ENCODE results near the gene PPM1A. TPM values are rescaled to one million over a fixed set of nuclear protein-coding genes. Genes with fewer than 3 reads are reported as not detected.
"Not testable (repeated sequence)": the region's sequence is repeated elsewhere in the genome, so short reads cannot be mapped to it uniquely, and the experiment has no call there.

PPM1A gene
- total RNA-seq, 1 experiment from 2014 or later: 32.4 TPM

DNA sequence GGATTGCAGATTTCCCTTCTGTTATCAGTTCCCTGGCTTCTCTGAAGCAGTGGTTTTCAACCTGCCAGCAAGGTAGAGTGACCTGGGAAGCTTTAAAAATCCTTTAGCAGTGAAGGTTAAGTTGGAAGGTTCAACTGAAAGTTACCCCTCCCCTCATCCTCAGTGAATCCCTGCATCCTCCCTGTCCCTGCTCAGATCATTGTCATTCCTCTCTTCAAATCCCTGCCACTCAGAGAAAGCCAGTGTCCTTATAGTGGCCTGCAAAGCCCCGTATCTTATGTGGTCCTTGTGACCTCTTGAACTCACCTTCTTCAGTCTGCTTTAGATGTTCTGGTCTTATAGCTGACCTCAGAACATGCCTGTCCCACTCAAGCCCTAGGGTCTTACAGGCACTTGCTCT is 53.6 kb downstream of the PPM1A start:
- in situ Hi-C loops (cut with HindIII; ENCODE audit: low pct_unique_long_range_greater_than_20kb, low sequenced_read_pairs): no loop called here
- no peak for DNase-seq (ENCODE audit: low read depth)

DNA sequence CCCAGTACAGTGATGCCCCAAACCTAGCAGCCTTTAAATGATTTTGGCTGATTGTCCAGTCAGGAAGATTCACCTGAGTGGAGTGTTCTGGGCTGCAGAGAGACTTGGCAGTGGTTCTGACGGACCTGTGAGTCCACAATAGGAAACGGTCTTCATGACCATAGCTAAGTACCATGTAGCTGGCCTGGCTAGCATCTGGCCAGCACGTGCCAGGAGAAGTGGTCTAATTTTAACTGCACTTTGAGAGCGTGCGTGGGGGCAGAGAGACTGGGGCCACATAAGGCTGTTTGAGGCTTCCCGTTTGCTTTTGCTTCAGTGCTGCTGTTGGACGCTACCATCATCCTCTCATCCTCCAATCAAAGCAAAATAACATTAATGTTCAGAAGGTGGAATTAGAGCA is 54.7 kb downstream of the PPM1A start:
- in situ Hi-C loops (cut with HindIII; ENCODE audit: low pct_unique_long_range_greater_than_20kb, low sequenced_read_pairs): no loop called here
- no peak for DNase-seq (ENCODE audit: low read depth)

- in situ Hi-C loops (cut with HindIII; ENCODE audit: low pct_unique_long_range_greater_than_20kb, low sequenced_read_pairs): no loop called here
- DNase-seq (ENCODE audit: low read depth): no peak
These were observed 55.5 kb downstream of the PPM1A start for GRCh38 chr14:60304509-60304908.

DNA sequence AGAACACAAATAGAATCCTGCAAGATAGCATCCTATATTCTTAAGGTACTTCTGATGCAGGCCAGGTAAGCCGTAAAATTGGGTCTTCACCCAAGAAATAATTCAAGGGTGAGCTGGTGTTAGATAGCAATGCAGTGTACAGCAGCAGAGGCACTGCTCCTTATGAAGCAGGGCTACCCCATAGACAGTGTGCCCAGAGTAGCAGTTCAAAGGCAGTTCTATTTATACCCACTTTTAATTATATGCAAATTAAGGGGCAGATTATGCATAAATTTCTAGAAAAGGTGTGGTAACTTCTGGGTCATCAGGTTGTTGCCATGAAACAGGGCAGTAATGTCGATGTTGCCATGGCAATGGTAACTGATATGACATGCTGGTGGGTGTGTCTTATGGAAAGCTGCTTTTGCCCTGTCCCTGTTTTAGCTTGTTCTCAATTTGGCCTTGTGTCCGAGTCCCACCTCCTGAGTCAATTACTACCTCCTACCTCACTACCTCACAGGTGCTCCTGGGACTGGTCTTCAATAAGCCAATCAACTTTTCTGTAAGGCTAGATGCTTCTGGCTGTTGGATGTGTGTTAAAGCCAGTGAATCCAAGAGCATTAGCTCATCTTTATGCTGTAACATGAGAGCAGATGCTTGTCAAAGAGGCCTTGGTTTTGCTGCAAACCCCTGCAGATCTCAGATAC is 61.0 kb downstream of the PPM1A start:
- in situ Hi-C loops (cut with HindIII; ENCODE audit: low pct_unique_long_range_greater_than_20kb, low sequenced_read_pairs): no loop called here
- no peak for DNase-seq (ENCODE audit: low read depth)

DNA sequence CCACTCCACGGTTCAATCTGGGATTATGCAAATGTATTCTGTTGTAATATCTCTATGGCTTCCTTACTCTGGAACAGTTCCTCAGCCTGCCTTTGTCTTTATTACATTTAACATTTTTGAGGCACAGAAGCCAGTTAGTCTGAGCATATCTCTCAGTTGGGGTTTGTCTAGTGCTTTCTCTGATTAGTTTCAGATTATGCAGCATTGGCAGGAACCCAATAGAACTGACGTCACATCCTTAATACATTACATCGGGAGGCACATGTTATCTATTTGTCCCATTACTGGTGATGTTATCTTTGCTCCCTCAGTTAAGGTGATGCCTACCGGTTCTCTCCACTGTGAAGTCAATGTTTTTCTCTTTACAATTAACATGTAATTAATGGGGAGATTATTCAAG is 62.4 kb downstream of the PPM1A start:
- DNase-seq (ENCODE audit: low read depth): no peak

DNA sequence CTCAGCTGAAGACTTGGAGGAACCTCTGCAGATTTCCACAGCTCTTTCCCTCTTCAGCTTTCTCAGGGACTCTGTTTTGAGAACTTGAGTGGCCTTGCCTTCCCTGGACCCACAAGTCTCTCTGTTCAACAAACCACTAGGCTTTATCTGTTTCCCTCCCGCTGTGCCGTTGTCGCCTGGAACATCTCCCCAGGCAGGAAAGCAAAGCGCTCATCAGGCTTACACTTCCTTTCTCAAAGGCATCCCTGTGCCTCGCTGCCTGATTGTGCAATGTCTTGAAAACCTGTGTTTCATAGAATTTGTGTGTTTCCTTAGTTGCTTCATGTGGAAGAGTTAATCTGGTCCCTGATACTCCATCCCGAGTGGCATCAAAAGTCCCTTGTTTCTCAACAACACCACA is 64.1 kb downstream of the PPM1A start:
- in situ Hi-C loops (cut with HindIII; ENCODE audit: low pct_unique_long_range_greater_than_20kb, low sequenced_read_pairs): no loop called here
- DNase-seq (ENCODE audit: low read depth): no peak

More for the DNA sequence above, 62.4 kb downstream of the PPM1A start:
- in situ Hi-C loops (cut with HindIII; ENCODE audit: low pct_unique_long_range_greater_than_20kb, low sequenced_read_pairs): no loop called here

DNA sequence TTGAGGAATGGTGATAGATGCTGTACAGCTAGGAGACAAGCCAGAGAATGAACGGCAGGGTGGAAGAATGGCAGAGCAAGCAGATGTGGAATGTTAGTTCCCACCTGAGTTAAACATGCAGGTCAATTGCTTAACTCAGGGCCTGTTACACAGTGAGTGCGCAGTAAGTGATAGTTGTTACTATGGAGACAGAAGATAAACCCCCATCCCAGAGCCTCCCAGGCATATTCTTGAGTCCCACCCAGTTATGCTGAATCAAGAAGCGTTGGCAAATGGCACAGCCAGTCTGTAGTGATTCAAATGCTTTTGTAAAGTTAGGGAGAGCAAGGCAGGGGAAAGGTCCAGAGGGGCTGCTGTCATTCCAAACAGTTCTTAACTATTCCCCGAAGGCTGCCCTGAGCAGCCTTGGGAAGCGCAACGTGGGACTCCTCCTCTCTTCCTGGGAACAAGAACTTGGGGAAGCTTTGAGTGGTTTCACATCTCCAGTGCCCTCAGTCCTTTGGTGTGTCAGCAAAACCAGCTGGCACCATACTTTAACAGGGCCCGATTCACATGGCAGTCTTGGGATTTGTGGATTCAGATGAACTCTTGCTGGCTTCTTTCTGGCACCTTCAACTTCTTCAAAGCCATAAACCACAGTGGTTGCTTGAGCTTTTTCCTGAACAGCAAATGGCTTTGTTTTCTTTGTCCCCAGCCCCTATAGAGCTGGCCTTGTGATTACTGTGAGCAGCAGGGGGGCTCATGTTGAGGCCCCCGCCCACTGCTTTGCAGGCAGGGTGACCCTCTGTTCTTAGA is 66.4 kb downstream of the PPM1A start:
- no peak for DNase-seq (ENCODE audit: low read depth)
- in situ Hi-C loops (cut with HindIII; ENCODE audit: low pct_unique_long_range_greater_than_20kb, low sequenced_read_pairs): no loop called here

- in situ Hi-C loops (cut with HindIII; ENCODE audit: low pct_unique_long_range_greater_than_20kb, low sequenced_read_pairs): no loop called here
- DNase-seq (ENCODE audit: low read depth): no peak
These were observed 68.6 kb downstream of the PPM1A start for GRCh38 chr14:60317609-60318008.

- DNase-seq (ENCODE audit: low read depth); in situ Hi-C loops (cut with HindIII; ENCODE audit: low pct_unique_long_range_greater_than_20kb, low sequenced_read_pairs): not testable (repeated sequence)
These were observed 71.8 kb downstream of the PPM1A start for GRCh38 chr14:60320860-60321259.

DNA sequence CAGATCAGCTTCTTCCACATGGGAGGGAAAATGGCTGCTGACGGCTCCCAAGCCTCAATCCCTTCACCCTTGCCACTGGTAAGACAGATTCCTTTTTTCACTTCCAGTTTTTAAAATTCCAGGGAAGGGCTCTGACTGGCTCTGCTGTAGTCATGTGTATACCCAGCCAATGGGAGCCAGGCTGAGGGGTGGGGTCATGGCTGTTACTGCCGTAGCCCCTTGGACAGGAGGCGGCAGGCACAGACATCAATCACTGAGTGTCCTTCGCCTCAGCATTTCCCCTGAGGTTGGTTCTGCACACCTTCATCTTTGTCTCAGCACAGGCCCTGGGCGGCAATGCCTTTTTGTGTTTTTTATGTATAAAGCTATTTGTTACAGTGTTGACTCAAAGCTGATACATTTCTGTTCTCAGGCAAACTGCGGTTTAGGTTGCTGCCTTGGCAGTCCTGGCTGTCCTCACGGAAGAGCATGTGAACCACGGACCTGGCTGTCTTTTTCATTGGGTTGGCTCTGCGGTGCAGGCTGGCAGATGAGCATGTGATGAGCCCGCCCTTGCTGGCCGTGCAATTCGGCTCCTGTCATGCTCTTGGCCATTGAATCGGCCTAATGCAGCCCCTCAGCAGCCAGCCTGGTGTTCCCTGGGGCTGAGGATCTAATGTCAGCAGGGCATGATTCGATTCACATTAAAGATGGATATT is 74.3 kb downstream of the PPM1A start:
- in situ Hi-C loops (cut with HindIII; ENCODE audit: low pct_unique_long_range_greater_than_20kb, low sequenced_read_pairs): no loop called here
- no peak for DNase-seq (ENCODE audit: low read depth)

DNA sequence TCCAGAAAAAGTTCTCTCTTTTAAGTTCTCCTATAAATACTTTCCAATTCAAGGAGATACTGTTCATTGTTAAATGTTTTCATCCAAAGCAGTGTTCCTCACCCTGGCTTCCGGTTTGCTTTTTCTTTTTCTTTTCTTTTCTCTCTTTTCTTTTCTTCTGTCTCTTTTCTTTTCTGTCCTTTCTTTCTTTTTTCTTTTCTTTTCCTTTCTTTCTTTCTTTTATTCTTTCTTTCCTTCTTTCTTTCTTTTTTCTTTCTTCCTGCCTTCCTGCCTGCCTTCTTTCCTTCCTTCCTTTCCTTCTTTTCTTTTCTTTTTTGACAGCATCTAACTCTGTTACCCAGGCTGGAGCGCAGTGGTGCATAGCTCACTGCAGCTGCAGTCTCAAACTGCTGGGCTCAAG is 75.8 kb downstream of the PPM1A start:
- no peak for DNase-seq (ENCODE audit: low read depth)
- in situ Hi-C loops (cut with HindIII; ENCODE audit: low pct_unique_long_range_greater_than_20kb, low sequenced_read_pairs): no loop called here

DNA sequence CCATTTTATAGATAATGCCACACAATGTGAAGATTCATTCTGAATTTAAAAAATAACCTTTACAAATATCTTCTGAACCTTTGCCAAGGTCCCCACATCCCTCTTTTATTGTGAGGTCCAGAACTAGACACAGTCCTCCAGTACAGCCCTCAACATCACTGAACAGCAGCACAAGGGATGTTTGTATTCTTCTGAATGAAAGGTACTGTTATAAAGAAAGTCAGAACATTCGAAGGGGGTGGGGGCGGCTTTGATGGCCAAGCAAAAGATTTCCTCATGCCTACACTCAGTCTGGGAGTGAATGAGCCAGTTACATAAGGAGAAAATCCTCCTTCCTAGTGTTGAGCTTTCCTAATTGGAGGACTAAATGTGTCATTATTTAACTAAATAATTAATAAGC is 77.3 kb downstream of the PPM1A start:
- in situ Hi-C loops (cut with HindIII; ENCODE audit: low pct_unique_long_range_greater_than_20kb, low sequenced_read_pairs): no loop called here
- DNase-seq (ENCODE audit: low read depth): no peak

GRCh38 chr14:60327447-60328331 is 78.7 kb downstream of the PPM1A start:
- no peak for DNase-seq (ENCODE audit: low read depth)
- in situ Hi-C loops (cut with HindIII; ENCODE audit: low pct_unique_long_range_greater_than_20kb, low sequenced_read_pairs): no loop called here

DNA sequence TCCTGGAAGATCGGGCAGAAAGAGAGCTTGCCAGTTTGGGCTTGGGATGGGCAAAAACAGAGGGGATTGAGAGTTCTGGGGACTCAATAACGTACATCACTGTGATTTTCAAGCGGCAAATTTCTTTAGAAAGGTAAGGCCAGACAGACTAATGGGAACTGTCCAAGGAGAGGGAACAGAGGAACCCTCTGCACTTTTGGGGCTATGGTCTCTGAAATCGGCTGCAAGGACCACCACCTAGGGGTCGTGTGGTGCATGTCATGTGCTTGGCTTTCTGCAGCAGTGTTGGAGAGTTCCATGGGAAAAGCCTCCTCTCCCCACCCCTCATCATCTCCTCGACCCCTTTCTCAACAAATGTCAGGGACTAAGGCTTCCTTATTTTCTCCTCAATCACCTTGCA is 79.6 kb downstream of the PPM1A start:
- DNase-seq (ENCODE audit: low read depth): no peak
- in situ Hi-C loops (cut with HindIII; ENCODE audit: low pct_unique_long_range_greater_than_20kb, low sequenced_read_pairs): no loop called here

DNA sequence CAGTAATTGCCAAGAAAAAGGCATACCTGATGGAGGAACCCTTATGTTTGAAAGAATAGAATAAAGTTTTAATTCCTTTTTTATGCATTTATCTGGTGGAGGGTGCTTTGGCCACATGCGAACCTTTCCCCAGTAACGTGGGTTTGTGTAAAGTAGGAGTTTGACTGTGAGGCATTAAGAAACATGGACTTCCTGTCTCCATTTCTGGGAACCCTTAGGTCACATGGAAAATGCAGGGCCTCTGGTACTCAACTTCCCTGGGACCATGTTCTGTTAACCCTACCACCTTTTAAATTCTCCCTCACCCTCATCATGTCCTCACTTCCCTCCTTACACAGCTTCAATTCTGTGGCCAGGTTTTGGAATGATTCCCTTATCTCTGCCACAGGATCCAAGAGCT is 80.3 kb downstream of the PPM1A start:
- in situ Hi-C loops (cut with HindIII; ENCODE audit: low pct_unique_long_range_greater_than_20kb, low sequenced_read_pairs): no loop called here
- no peak for DNase-seq (ENCODE audit: low read depth)

DNA sequence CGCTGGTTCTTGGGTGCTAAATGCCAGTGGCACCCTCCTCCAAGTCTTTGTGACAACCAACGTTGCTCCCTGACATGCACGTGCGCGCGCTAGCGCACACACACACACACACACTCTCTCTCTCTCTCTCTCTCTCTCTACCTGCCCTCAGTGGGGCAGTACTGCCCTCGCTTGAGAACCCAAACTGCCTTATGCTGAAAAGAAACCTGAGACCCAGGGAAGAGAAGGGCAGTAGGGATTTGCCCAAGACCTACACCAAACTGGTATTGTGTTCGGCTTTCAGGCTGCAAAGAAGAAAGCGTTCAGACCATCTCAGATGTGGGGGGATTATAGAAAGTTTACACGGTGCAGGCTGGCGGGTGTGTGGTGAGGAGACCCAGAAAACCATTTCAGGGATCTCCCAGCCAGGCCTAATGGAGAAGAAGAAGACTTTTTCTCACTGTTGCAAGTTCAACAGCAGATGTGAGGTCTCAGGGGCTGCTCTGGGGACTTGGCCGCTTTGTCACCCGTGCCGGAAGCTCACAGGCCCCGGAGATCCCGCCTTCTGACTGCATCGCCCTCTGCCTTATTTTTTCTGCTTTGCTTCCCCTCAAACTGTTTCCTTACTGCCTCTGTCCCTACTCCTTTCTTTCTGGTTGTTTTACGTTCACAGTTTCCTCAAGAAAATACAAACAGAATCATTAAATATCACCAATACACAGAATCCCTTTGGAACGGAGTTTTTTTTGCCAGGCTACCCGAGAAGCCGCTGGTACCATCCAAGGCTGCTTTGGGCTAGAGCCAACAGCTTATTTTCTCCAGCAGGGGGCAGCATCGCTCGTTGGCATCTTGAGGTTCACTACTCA is 82.4 kb downstream of the PPM1A start:
- DNase-seq (ENCODE audit: low read depth): peak; percentile 68
- in situ Hi-C loops (cut with HindIII; ENCODE audit: low pct_unique_long_range_greater_than_20kb, low sequenced_read_pairs): no loop called here

DNA sequence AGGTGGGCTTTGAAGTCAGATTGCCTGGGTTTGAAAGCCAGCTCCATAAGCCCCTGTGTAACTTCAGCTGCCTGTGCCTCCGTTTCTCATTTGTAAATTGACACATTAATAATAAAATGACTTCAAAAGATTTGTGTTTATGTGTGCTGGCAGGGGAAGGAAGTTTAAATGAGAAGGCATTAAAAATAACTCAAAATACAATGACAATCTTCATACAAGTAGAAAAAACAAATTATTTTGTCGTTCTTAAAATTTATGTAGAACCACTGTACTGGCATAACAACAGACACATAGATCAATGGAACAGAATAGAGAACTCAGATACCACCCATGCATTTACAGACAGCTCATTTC is 83.0 kb downstream of the PPM1A start:
- in situ Hi-C loops (cut with HindIII; ENCODE audit: low pct_unique_long_range_greater_than_20kb, low sequenced_read_pairs): no loop called here
- no peak for DNase-seq (ENCODE audit: low read depth)

GRCh38 chr14:60332869-60333268 is 83.8 kb downstream of the PPM1A start:
- DNase-seq (ENCODE audit: low read depth): no peak
- in situ Hi-C loops (cut with HindIII; ENCODE audit: low pct_unique_long_range_greater_than_20kb, low sequenced_read_pairs): no loop called here

All from Caki2 (cell line).